WERI-Rb-1 (cell line): ENCODE results near the gene LSM7.
"Not testable (repeated sequence)": the region's sequence is repeated elsewhere in the genome, so short reads cannot be mapped to it uniquely, and the experiment has no call there.

Experiments
- DNase-seq: peaks from one replicate; pipeline ENCODE4 v3.0.0-alpha.2; 2020
- H3K27ac ChIP-seq: fragments of 250-450 bp; sonication (Bioruptor Pico); 2 replicates; pipeline ENCODE4 v1.5.1; 2020; ENCODE audit warnings: mild to moderate bottlenecking, moderate library complexity
- H3K27me3 ChIP-seq: fragments of 250-450 bp; sonication (Bioruptor Pico); 2 replicates; pipeline ENCODE4 v1.5.1; 2021; ENCODE audit warnings: mild to moderate bottlenecking, low read depth, moderate library complexity; ENCODE audit not compliant: insufficient read depth, severe bottlenecking
- H3K36me3 ChIP-seq: fragments of 250-450 bp; sonication (Bioruptor Pico); 2 replicates; pipeline ENCODE4 v1.5.1; 2020; ENCODE audit warnings: mild to moderate bottlenecking, moderate library complexity
- H3K4me3 ChIP-seq: 2 replicates; pipeline ENCODE4 v1.5.1; 2011; ENCODE audit warnings: low read depth, mild to moderate bottlenecking, control low read depth, low read length
- H3K9me3 ChIP-seq: fragments of 250-450 bp; sonication (Bioruptor Pico); 2 replicates; pipeline ENCODE4 v1.5.1; 2021; ENCODE audit warnings: mild to moderate bottlenecking, moderate library complexity; ENCODE audit not compliant: severe bottlenecking
- CTCF ChIP-seq: IDR thresholded peaks from 2 replicates; pipeline ENCODE4 v1.5.1; 2011; ENCODE audit warnings: low read depth, mild to moderate bottlenecking, control low read depth, inconsistent platforms, low read length

The LSM7 gene

GRCh38 chr19:2286402-2287140 lies 41.8 kb downstream of the LSM7 start:
- Histone ChIP-seq H3K27me3 (peaks cover 9% of the 10 kb centered on the region), H3K4me3 (no peak overlapping the region), H3K27ac (no peak overlapping the region), H3K36me3 (no peaks in the 10 kb centered on the region), H3K9me3 (no peaks in the 10 kb centered on the region)
- no peak for DNase-seq
- TF ChIP-seq CTCF: no peak

GRCh38 chr19:2283835-2284507 lies 44.4 kb downstream of the LSM7 start:
- Histone ChIP-seq H3K4me3 (no peak overlapping the region), H3K9me3 (no peaks in the 10 kb centered on the region), H3K36me3 (no peaks in the 10 kb centered on the region), H3K27me3 (no peaks in the 10 kb centered on the region), H3K27ac (no peak overlapping the region)
- no peak for DNase-seq
- no peak for TF ChIP-seq CTCF

GRCh38 chr19:2282862-2283237 lies 45.5 kb downstream of the LSM7 start:
- H3K9me3 ChIP-seq: no peaks in the 10 kb centered on the region
- H3K27ac ChIP-seq: no peak overlapping the region
- TF ChIP-seq CTCF: no peak
- H3K36me3 ChIP-seq: no peaks in the 10 kb centered on the region
- H3K27me3 ChIP-seq: no peaks in the 10 kb centered on the region
- no peak overlapping the region for H3K4me3 ChIP-seq
- DNase-seq: no peak

- no peak within 1 kb of the TSS for H3K27ac ChIP-seq
- H3K4me3 ChIP-seq: no peak within 1 kb of the TSS
- TF ChIP-seq CTCF: no peak
- no peaks in the 10 kb centered on the region for H3K9me3 ChIP-seq
- H3K36me3 ChIP-seq: no peaks in the 10 kb centered on the region
- H3K27me3 ChIP-seq: no peaks in the 10 kb centered on the region
- DNase-seq: peak; percentile 44
Observed at GRCh38 chr19:2282062-2282861, 46.1 kb downstream of the LSM7 start, which contains the start of gene PEAK3. Gene PEAK3 (minus strand): TSS chr19:2282175. CDS start chr19:2280931, 1,244 bp downstream.

GRCh38 chr19:2281265-2282061 lies 46.9 kb downstream of the LSM7 start:
- H3K36me3 ChIP-seq, DNase-seq, H3K27ac ChIP-seq, H3K27me3 ChIP-seq, H3K4me3 ChIP-seq, H3K9me3 ChIP-seq: not testable (repeated sequence)
